Measurements from ENCODE around the gene MIR17HG. TPM values are rescaled to one million over a fixed set of nuclear protein-coding genes. Genes with fewer than 3 reads are reported as not detected.

MIR17HG gene
- total RNA-seq, 1 experiment from 2014 or later: 8.1 TPM

DNA sequence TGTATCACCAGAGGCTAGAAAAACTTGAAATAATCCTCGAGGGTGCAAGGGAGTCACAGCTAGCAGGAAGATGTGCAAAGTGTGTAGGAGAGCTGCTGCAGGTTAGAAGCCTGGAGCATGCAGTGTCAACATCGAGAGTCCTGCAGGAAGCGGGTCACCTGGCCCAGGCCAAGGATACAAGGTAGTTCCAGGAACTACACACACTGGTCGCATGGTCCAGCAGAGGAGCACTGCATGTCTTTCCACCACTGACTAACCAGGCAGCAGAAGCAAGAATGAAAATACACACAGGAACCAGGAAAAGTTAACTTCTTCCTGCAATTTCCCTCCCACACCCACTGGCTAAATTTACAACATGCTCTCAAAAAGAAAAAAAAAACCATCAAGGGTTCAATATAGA lies 36.0 kb upstream of the MIR17HG start:
- Mint-ChIP-seq H3K27me3 (ENCODE audit: insufficient read depth, unreplicated experiment) (peaks cover 74% of the 10 kb centered on the region), H3K36me3 (ENCODE audit: insufficient read depth, unreplicated experiment) (no peaks in the 10 kb centered on the region), H3K4me1 (ENCODE audit: insufficient read depth, unreplicated experiment) (no peaks in the 10 kb centered on the region), H3K27ac (ENCODE audit: low read depth, unreplicated experiment) (no peak overlapping the region), H3K9me3 (ENCODE audit: unreplicated experiment) (no peaks in the 10 kb centered on the region), H3K4me3 (ENCODE audit: unreplicated experiment) (no peak overlapping the region)
- intact Hi-C loops (cut with micrococcal nuclease): no loop called here
- DNase-seq (ENCODE audit: unreplicated experiment): no peak
- BruUV-seq (replicated peaks): no TSS peak
- TF ChIP-seq, protein P1, sequence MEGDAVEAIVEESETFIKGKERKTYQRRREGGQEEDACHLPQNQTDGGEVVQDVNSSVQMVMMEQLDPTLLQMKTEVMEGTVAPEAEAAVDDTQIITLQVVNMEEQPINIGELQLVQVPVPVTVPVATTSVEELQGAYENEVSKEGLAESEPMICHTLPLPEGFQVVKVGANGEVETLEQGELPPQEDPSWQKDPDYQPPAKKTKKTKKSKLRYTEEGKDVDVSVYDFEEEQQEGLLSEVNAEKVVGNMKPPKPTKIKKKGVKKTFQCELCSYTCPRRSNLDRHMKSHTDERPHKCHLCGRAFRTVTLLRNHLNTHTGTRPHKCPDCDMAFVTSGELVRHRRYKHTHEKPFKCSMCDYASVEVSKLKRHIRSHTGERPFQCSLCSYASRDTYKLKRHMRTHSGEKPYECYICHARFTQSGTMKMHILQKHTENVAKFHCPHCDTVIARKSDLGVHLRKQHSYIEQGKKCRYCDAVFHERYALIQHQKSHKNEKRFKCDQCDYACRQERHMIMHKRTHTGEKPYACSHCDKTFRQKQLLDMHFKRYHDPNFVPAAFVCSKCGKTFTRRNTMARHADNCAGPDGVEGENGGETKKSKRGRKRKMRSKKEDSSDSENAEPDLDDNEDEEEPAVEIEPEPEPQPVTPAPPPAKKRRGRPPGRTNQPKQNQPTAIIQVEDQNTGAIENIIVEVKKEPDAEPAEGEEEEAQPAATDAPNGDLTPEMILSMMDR (IDR thresholded peaks at IDR 0.05; ENCODE audit: unreplicated experiment): no peak
- CTCF ChIA-PET: interaction anchor here (0.6 kb wide), 1 partner anchor 465 kb away, joined by 4 read pairs; no protein-coding TSS in a partner anchor
- POLR2A ChIA-PET: interaction anchor here (0.8 kb wide), 1 partner anchor 422 kb away, joined by 3 read pairs; no protein-coding TSS in a partner anchor

- CTCF ChIA-PET: interaction anchor here (1.0 kb wide), 1 partner anchor 316 kb away, joined by 3 read pairs; no protein-coding TSS in a partner anchor
- no peaks in the 10 kb centered on the region for H3K4me1 Mint-ChIP-seq (ENCODE audit: insufficient read depth, unreplicated experiment)
- H3K27ac Mint-ChIP-seq (ENCODE audit: low read depth, unreplicated experiment): no peak overlapping the region
- H3K4me3 Mint-ChIP-seq (ENCODE audit: unreplicated experiment): no peak overlapping the region
- peaks cover 82% of the 10 kb centered on the region for H3K27me3 Mint-ChIP-seq (ENCODE audit: insufficient read depth, unreplicated experiment)
- no peaks in the 10 kb centered on the region for H3K36me3 Mint-ChIP-seq (ENCODE audit: insufficient read depth, unreplicated experiment)
- BruUV-seq (replicated peaks): no TSS peak
- H3K9me3 Mint-ChIP-seq (ENCODE audit: unreplicated experiment): no peaks in the 10 kb centered on the region
- TF ChIP-seq, protein P1 (IDR thresholded peaks at IDR 0.05; ENCODE audit: unreplicated experiment): no peak
- no peak for DNase-seq (ENCODE audit: unreplicated experiment)
- intact Hi-C loops (cut with micrococcal nuclease): loop anchor here (2.0 kb wide), 2 partner anchors 34 to 410 kb away; partner anchors contain the start of gene MIR17HG
- POLR2A ChIA-PET: interaction anchor here (0.8 kb wide), 1 partner anchor 421 kb away, joined by 3 read pairs; no protein-coding TSS in a partner anchor
Observed at GRCh38 chr13:91312324-91312723, 35.2 kb upstream of the MIR17HG start.

DNA sequence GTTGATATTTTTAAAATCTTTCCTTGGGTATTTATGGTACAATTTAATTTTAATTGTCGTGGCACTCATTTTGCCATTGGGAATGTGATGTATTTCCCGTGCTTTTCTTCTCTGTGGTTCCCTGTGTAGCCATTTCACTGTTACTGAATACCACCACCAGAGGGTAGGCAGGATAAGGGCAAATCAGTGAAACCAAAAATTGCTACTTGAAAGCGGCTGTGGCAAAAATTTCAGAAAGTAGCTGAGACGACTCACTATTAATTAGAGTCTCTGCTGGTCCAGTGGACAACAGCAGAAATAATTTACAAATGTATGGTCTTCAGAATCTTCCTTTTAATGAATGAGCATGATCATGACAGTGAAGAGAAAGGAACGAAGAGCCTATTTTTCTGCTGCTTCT lies 34.4 kb upstream of the MIR17HG start:
- Mint-ChIP-seq H3K4me3 (ENCODE audit: unreplicated experiment) (no peak overlapping the region), H3K27me3 (ENCODE audit: insufficient read depth, unreplicated experiment) (peaks cover 82% of the 10 kb centered on the region), H3K27ac (ENCODE audit: low read depth, unreplicated experiment) (no peak overlapping the region), H3K36me3 (ENCODE audit: insufficient read depth, unreplicated experiment) (no peaks in the 10 kb centered on the region), H3K9me3 (ENCODE audit: unreplicated experiment) (no peaks in the 10 kb centered on the region), H3K4me1 (ENCODE audit: insufficient read depth, unreplicated experiment) (no peaks in the 10 kb centered on the region)
- POLR2A ChIA-PET: no interaction called here
- TF ChIP-seq, protein P1 (IDR thresholded peaks at IDR 0.05; ENCODE audit: unreplicated experiment): peak; percentile 18
- intact Hi-C loops (cut with micrococcal nuclease): loop anchor here (2.0 kb wide), 2 partner anchors 34 to 410 kb away; partner anchors contain the start of gene MIR17HG
- no TSS peak for BruUV-seq (replicated peaks)
- CTCF ChIA-PET: interaction anchor here (1.0 kb wide), 1 partner anchor 315 kb away, joined by 3 read pairs; no protein-coding TSS in a partner anchor
- peak; percentile 30 for DNase-seq (ENCODE audit: unreplicated experiment)

DNA sequence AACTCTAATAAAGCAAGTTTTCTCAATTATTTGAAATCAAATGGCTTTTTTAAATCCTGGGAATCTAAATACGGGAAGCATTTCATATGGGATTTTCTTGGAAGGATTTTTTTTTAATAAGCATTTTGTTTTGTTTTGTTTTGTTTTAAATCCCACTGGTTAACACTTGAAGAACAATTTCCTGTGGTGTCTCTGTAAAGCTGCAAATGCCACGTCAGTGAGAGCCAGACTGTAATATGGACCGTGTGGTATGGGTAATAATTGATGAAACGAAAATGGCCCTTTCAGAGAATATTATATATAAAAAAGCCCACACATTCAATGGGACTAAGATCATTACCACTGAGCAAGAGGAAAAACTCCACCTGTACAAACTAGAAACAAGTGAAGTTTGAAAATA lies 33.9 kb upstream of the MIR17HG start:
- H3K27ac Mint-ChIP-seq (ENCODE audit: low read depth, unreplicated experiment): no peak overlapping the region
- no peaks in the 10 kb centered on the region for H3K36me3 Mint-ChIP-seq (ENCODE audit: insufficient read depth, unreplicated experiment)
- H3K4me1 Mint-ChIP-seq (ENCODE audit: insufficient read depth, unreplicated experiment): no peaks in the 10 kb centered on the region
- TF ChIP-seq, protein P1 (IDR thresholded peaks at IDR 0.05; ENCODE audit: unreplicated experiment): no peak
- BruUV-seq (replicated peaks): no TSS peak
- intact Hi-C loops (cut with micrococcal nuclease): loop anchor here (2.0 kb wide), 2 partner anchors 33 to 409 kb away; partner anchors contain the start of gene MIR17HG
- ChIA-PET POLR2A (no interaction called here), CTCF (interaction anchor here (0.6 kb wide), 2 partner anchors 179 to 190 kb away, joined by 3 to 4 read pairs; no protein-coding TSS in a partner anchor)
- H3K9me3 Mint-ChIP-seq (ENCODE audit: unreplicated experiment): no peaks in the 10 kb centered on the region
- DNase-seq (ENCODE audit: unreplicated experiment): no peak
- H3K4me3 Mint-ChIP-seq (ENCODE audit: unreplicated experiment): no peak overlapping the region
- peaks cover 82% of the 10 kb centered on the region for H3K27me3 Mint-ChIP-seq (ENCODE audit: insufficient read depth, unreplicated experiment)

All from MCF 10A (cell line).